Camera-type eye (tissue), 1 donor: ENCODE data around the gene RASSF8. TPM values are rescaled to one million over a fixed set of nuclear protein-coding genes. Genes with fewer than 3 reads are reported as not detected.

ENCODE experiments used
- total RNA-seq: library from RNA; depleted of rRNA; stranded (reverse); fragments of >200 nt; gene quantifications from one replicate; pipeline ENCODE4 v1.2.3, GENCODE V29; 2014

RASSF8 gene
- total RNA-seq, result 113 TPM

GRCh38 chr12:25958428-25959070 lies at the start of gene RASSF8:
Gene RASSF8, plus strand, starts transcription at chr12:25958682. Its CDS starts 96,662 bp downstream, at chr12:26055344.

GRCh38 chr12:26124446-26125399 lies 166.2 kb downstream of the RASSF8 start, which contains the start of gene BHLHE41:
Gene BHLHE41, minus strand, starts transcription at chr12:26125037. Its CDS starts 258 bp downstream, at chr12:26124779.

Other genes starting within 250 kb of the RASSF8 start
- 8.6 TPM for gene BHLHE41, start 166.4 kb downstream of the RASSF8 start, total RNA-seq
- 41.0 TPM for gene SSPN, start 236.9 kb downstream of the RASSF8 start, total RNA-seq